GM18498 (cell line): ENCODE data around the gene OTUD7B.

Source experiments
- ATAC-seq: cut with Tn5 transposase; IDR thresholded peaks from one replicate; pipeline ENCODE4 v1.9.1; 2021; ENCODE audit warnings: mild to moderate bottlenecking, moderate library complexity; ENCODE audit not compliant: unreplicated experiment

The OTUD7B gene

GRCh38 chr1:150003801-150004200 lies 6.7 kb downstream of the OTUD7B start:
- no peak for ATAC-seq

GRCh38 chr1:150002217-150002616 lies 8.3 kb downstream of the OTUD7B start:
- no peak for ATAC-seq

GRCh38 chr1:150001415-150001814 lies 9.1 kb downstream of the OTUD7B start:
- ATAC-seq = no peak

- peak; percentile 80 for ATAC-seq
Observed at GRCh38 chr1:149997585-149998262, 12.8 kb downstream of the OTUD7B start.

GRCh38 chr1:149995927-149996326 lies 14.6 kb downstream of the OTUD7B start:
- no peak for ATAC-seq

- ATAC-seq = no peak
Observed at GRCh38 chr1:149993764-149994163, 16.8 kb downstream of the OTUD7B start.

GRCh38 chr1:149993181-149993580 lies 17.3 kb downstream of the OTUD7B start:
- no peak for ATAC-seq

- ATAC-seq = no peak
Observed at GRCh38 chr1:149987297-149987595, 23.3 kb downstream of the OTUD7B start.

GRCh38 chr1:149986486-149987296 lies 23.8 kb downstream of the OTUD7B start:
- ATAC-seq = no peak

GRCh38 chr1:149979972-149980540 lies 30.5 kb downstream of the OTUD7B start:
- ATAC-seq = no peak

GRCh38 chr1:149979245-149979971 lies 31.1 kb downstream of the OTUD7B start:
- no peak for ATAC-seq

- no peak for ATAC-seq
Observed at GRCh38 chr1:149978547-149979023, 31.9 kb downstream of the OTUD7B start.

GRCh38 chr1:149977345-149977744 lies 33.2 kb downstream of the OTUD7B start:
- no peak for ATAC-seq

- ATAC-seq = no peak
Observed at GRCh38 chr1:149972547-149972946, 38.0 kb downstream of the OTUD7B start.

GRCh38 chr1:149967646-149968045 lies 42.9 kb downstream of the OTUD7B start:
- ATAC-seq = no peak

GRCh38 chr1:149967041-149967440 lies 43.5 kb downstream of the OTUD7B start:
- no peak for ATAC-seq

- ATAC-seq = no peak
Observed at GRCh38 chr1:149966405-149966804, 44.1 kb downstream of the OTUD7B start.

GRCh38 chr1:149965440-149965839 lies 45.1 kb downstream of the OTUD7B start:
- ATAC-seq = no peak

GRCh38 chr1:149963358-149963757 lies 47.2 kb downstream of the OTUD7B start:
- ATAC-seq = no peak

- no peak for ATAC-seq
Observed at GRCh38 chr1:149962736-149963135, 47.8 kb downstream of the OTUD7B start.

- no peak for ATAC-seq
Observed at GRCh38 chr1:149962039-149962647, 48.4 kb downstream of the OTUD7B start.
